GM21367 (cell line): Measurements from ENCODE around the gene TMEM212.
"Not testable (repeated sequence)": the region's sequence is repeated elsewhere in the genome, so short reads cannot be mapped to it uniquely, and the experiment has no call there.

ENCODE experiments used
- ATAC-seq: cut with Tn5 transposase; IDR thresholded peaks from one replicate; pipeline ENCODE4 v1.9.1; 2021; ENCODE audit not compliant: unreplicated experiment

Gene TMEM212

GRCh38 chr3:171883257-171883892, 40.2 kb downstream of the TMEM212 start:
- ATAC-seq: no peak

DNA sequence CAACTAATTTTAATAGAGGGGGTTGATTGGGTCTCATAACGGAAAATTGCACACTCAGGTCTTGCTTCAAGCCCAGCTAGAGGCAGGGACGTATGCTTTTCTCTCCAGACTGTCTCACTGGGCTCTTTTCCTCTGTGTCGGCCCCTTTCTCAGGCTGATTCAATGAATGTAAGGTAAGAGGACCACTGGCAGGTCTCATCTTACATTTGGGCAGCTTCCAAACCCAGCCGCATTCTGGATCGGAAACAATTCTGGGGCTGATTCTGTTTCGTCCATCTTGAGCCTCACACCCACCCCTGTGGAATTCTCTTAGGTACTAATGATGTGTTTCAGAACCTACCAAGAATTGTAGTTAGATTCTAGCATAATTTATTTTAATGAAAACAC, 40.7 kb downstream of the TMEM212 start:
- ATAC-seq: no peak

- ATAC-seq: no peak
Observed at GRCh38 chr3:171888466-171888865, 45.3 kb downstream of the TMEM212 start.

GRCh38 chr3:171890398-171890797, 47.2 kb downstream of the TMEM212 start:
- no peak for ATAC-seq

DNA sequence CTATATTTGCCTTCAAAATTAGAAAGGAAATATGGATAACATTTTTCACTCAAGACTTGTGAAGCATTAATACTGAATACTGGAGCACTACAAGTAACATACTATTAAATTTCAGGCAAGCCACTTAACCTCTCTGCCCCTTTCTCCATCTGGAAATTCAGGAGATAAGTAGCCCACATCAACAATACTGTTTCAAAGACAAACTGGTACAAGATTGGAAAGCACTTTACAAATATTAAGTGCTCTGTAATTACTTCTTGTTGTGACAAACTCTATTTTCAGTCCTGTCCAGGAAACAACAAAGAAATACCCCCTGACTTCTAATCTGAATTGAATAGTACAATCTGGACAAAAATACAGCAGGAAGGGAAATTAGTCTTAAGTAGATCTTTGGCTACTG, 49.3 kb downstream of the TMEM212 start:
- no peak for ATAC-seq

DNA sequence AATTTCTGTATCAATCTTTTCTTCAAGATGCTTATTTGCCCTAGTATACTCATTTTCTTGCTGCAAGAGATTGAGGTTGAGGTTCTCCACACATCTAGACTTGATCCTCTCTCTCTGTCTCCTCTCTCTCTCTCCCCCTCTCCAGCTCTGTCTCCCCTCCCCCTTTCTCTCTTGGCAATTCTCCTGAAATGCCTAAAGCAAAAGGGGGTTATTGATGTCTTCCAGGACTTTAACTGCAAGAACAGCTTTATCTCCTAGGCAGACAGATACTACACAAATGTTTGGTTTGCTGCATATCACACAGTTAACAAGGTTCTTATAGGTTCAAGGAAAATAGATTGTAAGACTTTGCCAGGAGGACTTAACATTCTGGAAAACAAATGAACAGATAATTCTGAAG, 52.1 kb downstream of the TMEM212 start:
- ATAC-seq: no peak

DNA sequence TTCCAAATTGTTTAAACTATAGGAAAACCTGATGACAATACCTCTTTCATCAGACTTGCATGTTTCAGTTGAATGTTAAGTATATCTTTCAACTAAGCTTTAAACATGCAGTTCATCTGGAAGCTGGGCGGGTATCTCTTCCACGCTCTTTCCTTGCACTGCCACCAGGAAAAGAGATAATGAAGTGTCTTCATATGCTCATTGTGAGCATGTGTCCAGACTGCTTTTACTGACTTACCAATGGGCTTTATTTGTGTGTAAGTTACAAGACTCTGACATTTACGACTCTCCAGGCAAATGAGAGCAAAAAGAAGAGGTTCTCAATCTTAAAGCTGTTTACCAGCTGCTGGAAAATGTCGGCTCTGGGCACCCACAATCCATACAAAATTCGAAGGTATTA, 52.8 kb downstream of the TMEM212 start:
- ATAC-seq: no peak

DNA sequence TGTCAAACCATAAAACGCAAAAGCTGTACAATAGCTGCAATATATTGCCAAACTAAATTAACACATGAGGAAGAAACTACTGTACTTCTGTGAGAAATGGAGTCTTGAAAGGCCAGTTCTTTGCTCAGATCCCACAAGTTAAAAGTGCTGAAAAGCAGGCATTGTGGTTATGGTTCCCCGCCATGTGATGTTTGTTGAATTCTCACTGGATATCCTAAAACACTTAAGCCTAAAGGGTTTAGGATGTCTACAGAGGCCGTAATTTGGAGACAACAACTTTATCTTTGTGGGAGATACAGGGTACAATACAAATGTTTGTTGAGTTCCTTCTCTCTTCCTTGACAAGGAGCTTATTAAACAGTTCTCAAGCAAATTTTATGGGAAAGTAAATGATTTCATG, 53.2 kb downstream of the TMEM212 start:
- ATAC-seq: no peak

DNA sequence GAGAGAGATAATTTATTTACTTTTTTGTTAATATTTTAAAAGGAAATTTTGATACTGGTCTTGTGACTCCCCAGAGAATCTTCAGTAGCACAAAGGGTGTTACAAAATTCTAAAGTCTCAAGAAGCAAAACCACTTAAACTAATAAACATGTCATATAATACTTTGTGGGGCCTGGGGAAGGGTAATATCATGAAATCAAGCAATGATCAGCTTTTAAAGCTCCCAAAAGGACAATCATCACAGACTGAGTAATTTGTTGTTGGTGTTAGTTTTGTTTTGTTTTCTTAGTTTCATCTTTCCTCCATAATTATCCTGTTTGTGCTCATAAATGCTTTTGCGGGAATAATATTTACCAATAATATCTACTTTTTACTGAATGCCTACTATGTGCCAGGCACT, 55.0 kb downstream of the TMEM212 start:
- ATAC-seq: no peak

GRCh38 chr3:171900446-171900845, 57.3 kb downstream of the TMEM212 start:
- no peak for ATAC-seq

DNA sequence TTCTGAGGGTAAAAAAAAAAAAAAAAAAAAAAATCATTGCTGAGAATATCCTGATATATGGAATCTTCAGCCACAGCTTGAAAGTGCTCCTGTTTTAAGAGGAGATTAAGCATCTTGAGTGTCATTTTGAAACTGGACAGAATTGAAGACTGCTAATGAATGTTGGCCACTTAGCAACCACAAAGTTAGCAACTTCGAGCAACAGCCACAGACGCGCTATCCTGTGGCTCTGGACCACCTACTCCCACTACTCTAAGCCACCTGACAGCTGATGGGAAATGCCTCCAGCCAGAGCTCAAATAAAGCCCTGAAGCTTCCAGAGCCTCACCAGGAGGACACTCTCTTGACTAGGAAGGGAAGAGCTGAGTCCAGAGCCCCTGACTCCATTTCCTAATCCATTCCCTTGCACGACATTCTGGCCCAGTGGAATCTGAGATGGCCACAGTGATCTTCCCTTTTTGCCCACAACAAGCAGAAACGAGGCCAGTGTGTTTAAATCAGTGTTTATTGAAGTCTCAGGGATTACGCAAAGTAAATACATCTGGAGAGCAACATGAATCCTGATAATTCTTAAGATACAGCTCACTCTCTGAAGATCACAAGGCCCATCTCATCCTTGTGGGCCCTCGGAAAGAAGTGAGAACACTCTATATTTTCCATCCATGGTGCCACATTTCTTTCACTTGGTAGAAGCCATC, 58.6 kb downstream of the TMEM212 start:
- ATAC-seq: no peak

DNA sequence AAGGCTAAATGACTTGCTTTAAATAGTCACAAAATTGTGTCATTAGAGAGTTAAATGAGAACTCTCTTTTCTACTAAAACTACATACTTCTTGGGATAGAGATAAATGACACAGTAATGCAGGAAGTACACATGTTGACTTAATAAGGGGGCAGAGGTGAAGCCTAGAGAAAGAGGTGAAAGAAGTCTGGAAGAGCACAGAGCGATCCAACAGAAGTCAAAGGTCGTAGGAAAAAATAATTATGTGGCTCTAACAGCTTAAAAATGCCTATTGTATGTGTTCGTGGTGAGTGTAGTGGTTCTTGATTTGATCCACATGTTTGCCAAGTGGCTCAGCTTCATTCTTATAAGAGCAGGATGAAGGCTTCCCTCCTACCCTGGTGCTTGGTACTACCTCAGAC, 61.7 kb downstream of the TMEM212 start:
- no peak for ATAC-seq

- not testable (repeated sequence) for ATAC-seq
Observed at GRCh38 chr3:171906503-171906902, 63.4 kb downstream of the TMEM212 start.

DNA sequence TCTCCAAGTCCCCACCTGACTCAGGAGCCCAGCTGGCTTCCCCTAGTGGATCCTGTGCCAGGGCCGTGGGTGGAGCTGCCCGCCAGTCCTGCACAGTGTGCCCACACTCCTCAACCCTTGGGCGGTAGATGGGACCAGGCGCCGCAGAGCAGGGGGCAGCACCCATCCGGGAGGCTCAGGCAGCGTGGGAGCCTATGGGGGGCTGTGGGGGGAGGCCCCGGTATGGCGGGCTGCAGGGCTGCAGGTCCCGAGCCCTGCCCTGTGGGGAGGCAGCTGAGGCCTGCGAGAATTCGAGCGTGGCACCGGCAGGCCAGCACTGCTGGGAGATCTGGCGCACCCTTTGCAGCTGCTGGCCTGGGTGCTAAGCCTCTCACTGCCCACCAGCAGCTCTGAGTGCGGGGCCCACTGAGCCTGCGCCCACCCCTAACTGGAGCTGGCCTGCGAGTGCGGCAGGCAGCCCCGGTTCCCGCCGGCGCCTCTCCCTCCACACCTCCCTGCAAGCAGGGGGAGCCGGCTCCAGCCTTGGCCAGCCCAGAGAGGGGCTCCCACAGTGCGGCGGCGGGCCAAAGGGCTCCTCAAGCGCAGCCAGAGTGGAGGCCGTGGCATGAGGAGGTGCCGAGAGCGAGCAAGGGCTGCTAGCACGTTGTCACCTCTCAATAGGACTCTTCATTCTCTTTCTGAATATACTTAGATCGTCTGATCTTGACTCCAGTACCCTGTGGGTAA, 64.0 kb downstream of the TMEM212 start:
- no peak for ATAC-seq

DNA sequence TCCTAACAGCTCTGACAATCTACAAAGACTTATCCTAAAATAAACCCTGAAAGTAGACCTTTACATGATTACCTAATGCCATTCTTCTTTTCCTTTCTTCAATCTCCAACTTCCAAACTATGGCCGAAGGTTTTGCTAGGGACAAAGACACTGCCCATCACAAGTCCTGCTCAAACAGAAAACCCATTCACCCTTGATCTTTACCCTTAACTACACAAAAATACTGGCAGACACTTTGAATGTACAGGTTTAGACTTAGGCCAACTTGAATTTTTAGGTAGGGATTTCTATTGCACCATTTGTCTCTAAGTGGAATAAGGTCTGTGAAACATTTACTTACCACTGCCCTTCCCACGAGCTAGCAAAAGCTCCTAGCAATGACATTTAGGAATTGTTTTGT, 64.6 kb downstream of the TMEM212 start:
- ATAC-seq: no peak

GRCh38 chr3:171908731-171909130, 65.6 kb downstream of the TMEM212 start:
- no peak for ATAC-seq
